Astrocyte (in vitro differentiated cells and primary cell): ENCODE data around the gene ERFE.

Experiments used
- EZH2 ChIP-seq: IDR thresholded peaks from 2 replicates; pipeline ENCODE4 v1.6.1; 2012; ENCODE audit warnings: mild to moderate bottlenecking, low read length, inconsistent platforms; ENCODE audit not compliant: insufficient read depth
- TF ChIP-seq, protein P1 (sequence below): IDR thresholded peaks from 2 replicates; pipeline ENCODE4 v1.5.1; 2011; ENCODE audit warnings: low read depth, mild to moderate bottlenecking, inconsistent platforms, low read length, moderate library complexity; ENCODE audit not compliant: insufficient read depth

DNA sequence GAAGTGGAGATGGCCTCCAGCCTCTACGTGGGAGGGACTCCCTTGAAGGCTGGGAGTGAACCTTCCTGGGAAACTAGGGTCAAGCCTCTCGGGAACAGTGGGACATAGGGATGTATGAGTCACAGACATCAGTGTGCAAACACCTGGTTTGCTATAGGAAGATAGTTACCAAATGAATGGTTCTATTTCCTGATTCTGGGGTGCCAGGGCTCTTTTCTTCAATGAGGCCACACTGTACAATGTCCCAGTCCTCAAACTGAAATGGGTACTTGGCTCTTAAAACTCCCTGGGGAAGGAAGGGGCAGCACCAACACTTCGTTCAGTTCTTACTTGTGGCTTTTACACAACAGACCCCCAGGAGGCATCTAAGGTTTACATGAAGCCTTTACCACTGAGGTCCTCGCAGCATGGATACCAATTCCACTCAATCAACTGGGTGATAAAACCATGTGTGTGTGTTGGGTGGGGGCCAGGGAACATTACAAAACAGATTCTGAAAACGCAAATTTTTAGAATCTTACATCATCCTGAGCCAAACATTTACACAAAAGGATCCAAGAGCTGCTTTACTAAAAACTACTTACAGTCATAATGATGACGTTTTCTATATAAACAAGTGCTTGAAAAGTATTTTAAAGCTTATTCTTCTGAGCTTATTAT, 10.4 kb downstream of the ERFE start:
- no peak for TF ChIP-seq EZH2
- TF ChIP-seq, protein P1, sequence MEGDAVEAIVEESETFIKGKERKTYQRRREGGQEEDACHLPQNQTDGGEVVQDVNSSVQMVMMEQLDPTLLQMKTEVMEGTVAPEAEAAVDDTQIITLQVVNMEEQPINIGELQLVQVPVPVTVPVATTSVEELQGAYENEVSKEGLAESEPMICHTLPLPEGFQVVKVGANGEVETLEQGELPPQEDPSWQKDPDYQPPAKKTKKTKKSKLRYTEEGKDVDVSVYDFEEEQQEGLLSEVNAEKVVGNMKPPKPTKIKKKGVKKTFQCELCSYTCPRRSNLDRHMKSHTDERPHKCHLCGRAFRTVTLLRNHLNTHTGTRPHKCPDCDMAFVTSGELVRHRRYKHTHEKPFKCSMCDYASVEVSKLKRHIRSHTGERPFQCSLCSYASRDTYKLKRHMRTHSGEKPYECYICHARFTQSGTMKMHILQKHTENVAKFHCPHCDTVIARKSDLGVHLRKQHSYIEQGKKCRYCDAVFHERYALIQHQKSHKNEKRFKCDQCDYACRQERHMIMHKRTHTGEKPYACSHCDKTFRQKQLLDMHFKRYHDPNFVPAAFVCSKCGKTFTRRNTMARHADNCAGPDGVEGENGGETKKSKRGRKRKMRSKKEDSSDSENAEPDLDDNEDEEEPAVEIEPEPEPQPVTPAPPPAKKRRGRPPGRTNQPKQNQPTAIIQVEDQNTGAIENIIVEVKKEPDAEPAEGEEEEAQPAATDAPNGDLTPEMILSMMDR = no peak
